Parietal lobe (tissue), 2 donors: Measurements from ENCODE around the gene PTGER1. TPM values are rescaled to one million over a fixed set of nuclear protein-coding genes. Genes with fewer than 3 reads are reported as not detected.

Experiments
- small RNA-seq: library from RNA; depleted of rRNA; stranded (forward); fragments of <200 nt; gene quantifications from one replicate; pipeline ENCODE3, GENCODE V24; 2014; ENCODE audit warnings: low replicate concordance
- total RNA-seq: library from RNA; depleted of rRNA; stranded (reverse); fragments of >200 nt; gene quantifications from one replicate; pipeline ENCODE4 v1.2.3, GENCODE V29; 2014

Gene PTGER1, protein sequence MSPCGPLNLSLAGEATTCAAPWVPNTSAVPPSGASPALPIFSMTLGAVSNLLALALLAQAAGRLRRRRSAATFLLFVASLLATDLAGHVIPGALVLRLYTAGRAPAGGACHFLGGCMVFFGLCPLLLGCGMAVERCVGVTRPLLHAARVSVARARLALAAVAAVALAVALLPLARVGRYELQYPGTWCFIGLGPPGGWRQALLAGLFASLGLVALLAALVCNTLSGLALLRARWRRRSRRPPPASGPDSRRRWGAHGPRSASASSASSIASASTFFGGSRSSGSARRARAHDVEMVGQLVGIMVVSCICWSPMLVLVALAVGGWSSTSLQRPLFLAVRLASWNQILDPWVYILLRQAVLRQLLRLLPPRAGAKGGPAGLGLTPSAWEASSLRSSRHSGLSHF
- total RNA-seq, result not detected

DNA sequence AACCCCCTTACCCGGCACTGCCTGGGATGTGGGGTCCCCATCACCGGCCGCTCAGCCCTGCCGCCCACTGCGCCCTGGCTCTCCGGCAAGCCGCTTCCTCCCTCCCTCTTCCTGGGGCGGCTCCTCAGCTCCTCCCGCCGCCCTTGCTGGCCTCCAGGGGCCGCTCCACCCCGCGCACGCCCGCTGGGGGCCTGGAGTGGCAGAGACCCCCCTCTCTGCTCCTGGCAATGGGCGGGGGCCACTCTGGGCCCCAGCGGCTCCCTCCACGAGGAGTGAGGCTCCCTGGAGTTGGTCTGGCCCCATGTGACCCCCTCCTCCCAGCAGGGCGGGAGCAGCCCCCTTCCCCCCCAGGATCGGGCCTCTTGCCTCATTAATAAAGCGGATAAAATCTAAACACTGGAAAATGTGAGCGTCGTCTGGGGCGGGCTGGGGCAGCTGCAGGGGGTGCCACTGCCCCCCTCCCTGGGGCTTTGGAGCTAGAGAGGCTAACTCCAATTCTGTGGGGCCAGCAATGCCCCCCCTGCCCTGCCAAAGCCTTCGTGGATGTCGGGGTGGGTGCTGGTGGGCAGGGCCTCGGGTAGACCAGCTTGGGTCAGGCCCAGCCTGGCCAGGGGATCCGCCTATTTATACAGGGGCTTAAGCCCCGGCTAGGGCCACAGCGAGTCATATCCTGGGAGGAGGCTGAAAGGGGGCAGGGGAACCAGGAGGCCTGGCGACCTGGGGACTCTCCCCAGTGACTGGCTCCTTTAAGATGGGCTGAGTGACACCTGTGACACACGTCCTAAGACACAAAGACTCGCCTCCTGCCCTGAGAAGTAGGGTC lies at the start of gene PTGER1:
TSS of gene PTGER1 (minus strand) at position 104 of the 823 bp plus-strand sequence. CDS start 1,034 bp downstream, outside the sequence.

DNA sequence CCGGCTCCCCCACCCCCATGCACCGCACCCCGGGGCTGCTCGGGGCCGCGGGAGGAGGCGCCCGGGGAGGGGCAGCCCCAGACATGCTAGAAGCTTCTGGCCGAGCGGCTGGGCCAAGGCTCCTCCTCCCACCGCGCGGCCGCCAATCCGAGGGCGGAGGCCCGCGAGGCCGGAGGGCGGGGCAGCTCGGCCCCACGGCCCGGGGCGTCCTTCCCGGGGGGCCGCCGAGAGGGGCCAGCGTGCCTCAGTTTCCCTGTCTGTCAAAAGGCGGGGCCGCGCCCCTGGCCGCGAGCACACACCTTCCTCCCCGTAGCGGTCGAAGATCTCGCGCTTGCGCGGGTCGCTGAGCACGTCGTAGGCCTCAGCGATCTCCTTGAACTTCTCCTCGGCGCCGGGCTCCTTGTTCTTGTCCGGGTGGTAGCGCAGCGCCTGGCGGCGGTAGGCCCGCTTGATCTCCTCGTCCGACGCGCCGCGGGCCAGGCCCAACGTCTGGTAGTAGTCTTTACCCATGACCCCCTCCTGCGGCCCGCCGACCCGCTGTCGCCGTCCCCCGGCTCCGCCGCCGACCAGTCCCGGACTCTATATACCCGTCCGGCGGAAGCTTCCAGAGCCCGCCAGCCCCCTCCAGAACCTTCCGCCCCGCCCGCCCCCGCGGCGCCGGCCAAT lies 42.8 kb upstream of the PTGER1 start, which contains the start of gene DNAJB1:
TSS of gene DNAJB1 (minus strand) at position 558 of the 666 bp plus-strand sequence. CDS start at position 510, 48 bp downstream.

GRCh38 chr19:14496029-14496833 lies 21.1 kb upstream of the PTGER1 start, which contains the start of gene GIPC1:
Gene GIPC1, minus strand, starts transcription at chr19:14496127. Its CDS starts 13,151 bp downstream, at chr19:14482976.

DNA sequence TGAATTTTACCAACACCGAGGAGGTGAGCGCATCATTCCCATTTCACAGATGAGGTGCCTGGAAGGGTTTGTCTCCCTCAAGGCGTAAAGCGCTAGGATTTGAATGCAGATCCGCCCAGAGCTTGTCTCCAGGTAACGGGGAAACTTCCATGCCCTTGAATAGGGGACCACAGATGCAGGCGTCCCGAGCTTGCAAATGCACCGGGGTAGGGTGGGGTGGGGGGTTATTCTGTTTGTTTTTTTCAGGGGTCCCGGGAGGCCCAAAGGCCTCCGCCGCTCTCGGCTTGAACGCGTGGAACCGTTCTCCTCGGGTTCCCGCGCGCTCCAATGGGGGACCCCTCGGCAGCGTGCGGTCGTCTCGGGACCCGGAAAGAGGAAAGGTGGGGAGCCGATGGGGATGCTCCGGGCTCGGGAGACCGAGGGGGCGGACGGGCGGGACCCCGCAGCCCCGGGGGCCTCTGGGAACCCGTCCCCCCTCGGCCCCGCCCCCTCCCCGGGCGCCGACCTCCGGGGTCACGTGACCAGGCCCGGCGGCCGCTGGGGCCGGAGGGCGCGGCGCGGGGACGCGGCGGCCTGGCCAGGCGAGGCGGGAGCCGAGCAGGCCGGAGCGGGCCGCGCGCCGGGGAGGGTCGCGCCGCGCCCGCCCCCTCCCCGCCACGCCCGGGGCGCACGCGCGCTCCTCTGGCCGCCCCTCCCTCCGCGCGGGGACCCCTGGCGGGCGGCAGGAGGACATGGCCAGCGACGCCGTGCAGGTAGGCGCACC lies 42.2 kb downstream of the PTGER1 start, which contains the start of gene PKN1:
TSS of gene PKN1 (plus strand) at position 516 of the 763 bp plus-strand sequence. CDS start at position 732, 216 bp downstream.

Small RNA genes within 50 kb of the gene (small RNA-seq; reads per million reads assigned to genes)
- gene SNRPGP15, result not detected

Other genes with a start within 250 kb of the PTGER1 start
- gene ADGRE5, start 93.9 kb downstream of the PTGER1 start, total RNA-seq, result 2.5 TPM
- gene DDX39A, start 56.0 kb downstream of the PTGER1 start, total RNA-seq, result 37.9 TPM
- gene PKN1, start 42.0 kb downstream of the PTGER1 start, total RNA-seq, result 82.3 TPM
- gene GIPC1, start 20.8 kb upstream of the PTGER1 start, total RNA-seq, result 26.3 TPM
- 28.8 TPM for gene DNAJB1, start 43.0 kb upstream of the PTGER1 start, total RNA-seq
- gene TECR, start 54.2 kb upstream of the PTGER1 start, total RNA-seq, result 14.7 TPM
- 130 TPM for gene NDUFB7, start 96.7 kb upstream of the PTGER1 start, total RNA-seq
- not detected for gene CLEC17A, start 107.7 kb upstream of the PTGER1 start, total RNA-seq
- not detected for gene ADGRE3, start 199.5 kb upstream of the PTGER1 start, total RNA-seq
- gene ZNF333, start 214.7 kb upstream of the PTGER1 start, total RNA-seq, result 68.5 TPM